ENCODE data around the gene OBP2A.
"Not testable (repeated sequence)": the region's sequence is repeated elsewhere in the genome, so short reads cannot be mapped to it uniquely, and the experiment has no call there.

Gene OBP2A

DNA sequence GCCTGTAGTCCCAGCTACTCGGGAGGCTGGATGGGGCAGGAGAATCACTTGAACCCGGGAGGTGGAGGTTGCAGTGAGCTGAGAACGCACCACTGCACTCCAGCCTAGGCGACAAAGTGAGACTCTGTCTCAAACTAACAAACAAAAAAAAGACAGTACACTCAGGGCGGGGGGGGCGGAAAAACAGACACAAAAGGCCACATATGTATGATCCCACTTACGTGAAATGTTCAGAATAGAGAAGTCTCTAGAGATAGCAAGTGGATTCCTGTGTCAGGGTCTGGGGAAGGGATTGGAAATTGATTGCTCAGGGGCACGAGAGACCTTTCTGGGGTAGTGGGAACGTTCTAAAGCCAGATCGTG is 33.7 kb upstream of the OBP2A start:
- no peak for DNase-seq (ENCODE audit: low spot score)

DNA sequence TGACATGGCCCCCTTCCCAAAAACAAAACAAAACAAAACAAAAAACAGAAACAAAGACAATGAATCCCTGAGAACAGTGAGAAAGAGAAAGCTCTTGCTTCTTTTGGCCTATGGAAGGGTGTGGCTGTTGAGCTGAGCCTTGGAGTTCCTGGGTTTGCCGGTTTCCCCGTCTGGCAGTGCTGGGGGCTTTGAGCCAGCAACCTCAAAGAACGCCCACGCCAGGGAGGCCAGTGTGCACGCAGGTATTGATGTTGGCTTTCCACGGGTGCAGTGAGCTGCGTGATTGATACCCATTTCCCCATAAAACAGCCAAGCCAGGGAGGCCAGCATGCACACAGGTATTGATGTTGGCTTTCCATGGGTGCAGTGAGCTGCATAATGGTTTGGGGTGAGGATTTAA is 33.0 kb upstream of the OBP2A start:
- no peak for DNase-seq (ENCODE audit: low spot score)

DNA sequence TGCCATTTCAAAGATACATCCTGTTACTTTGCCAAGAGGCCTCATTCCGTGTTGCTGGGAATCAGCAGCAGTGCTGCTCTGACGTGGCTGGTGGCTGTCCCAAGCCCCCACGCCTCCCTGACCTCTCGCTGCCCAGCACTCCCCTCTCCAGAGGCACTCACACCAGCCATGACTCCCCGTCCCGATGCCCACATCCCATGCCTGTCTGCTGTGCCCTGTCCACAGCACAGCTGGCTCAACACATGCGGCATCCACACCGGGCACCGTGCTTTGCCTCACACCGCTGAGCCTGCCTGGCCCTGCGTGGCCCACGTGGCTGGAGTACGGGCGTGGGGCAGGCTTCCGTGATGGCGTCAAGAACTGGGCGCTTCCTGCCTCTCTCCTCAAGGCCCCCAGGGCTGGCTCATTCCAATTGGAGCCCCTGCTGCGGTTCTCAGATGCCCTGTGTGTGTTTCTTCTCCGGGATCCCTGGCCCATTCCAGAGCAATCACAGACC is 32.5 kb upstream of the OBP2A start:
- no peak for DNase-seq (ENCODE audit: low spot score)

DNA sequence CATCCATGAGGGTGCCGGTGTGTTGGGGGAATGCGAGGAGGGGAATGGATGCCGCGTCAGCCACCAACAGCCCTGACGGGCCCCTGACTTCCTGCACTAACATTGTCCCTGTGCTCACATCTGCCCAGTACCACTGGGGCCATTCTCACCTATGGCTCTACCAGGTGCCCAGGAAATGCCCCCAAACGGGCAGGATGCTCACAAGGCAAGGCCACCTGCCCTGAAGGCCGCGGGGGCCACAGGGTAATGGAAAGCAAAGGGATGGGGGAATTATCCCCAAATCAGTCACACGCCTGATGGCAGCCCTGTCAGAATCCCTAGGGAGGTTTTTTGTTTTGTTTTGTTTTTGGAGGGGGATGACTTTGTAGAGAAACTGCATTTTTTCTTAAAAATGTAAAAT is 32.0 kb upstream of the OBP2A start:
- not testable (repeated sequence) for DNase-seq (ENCODE audit: low spot score)

DNA sequence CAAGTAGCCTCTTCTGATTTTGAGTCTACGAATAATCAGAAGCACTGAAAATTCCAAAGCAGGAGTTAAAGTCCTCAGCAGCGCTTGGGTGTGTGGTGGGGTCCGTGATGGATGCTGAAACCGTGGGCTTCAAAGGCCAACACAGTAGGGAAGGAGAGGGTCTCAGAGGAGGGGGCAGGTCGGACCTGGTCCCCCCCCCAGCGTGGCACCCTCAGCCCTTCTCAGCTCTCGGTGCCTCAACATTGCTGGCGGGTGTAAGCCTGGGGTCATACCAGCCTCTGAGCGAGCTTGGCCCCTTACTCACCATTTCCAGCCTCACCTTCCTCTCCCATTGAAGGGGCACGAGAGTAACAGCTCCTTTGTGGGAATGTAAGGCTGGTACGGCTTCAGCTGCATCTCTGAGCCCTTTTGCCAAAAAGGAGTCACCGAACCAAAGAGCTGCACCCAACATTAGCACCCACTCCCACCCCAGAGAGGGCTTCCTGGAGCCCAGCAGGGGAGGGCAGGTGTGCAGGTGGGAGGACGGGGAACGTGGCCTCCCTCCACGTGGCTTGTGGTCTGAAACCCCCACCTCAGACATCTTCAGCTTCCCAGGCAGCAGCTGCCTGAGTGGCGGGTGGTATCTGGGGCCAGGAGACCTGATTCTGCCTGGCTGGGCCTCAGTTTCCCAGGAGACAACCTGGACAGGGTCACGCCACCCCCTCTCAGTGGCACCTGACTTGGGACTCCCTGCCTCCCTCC is 31.4 kb upstream of the OBP2A start:
- no peak for DNase-seq (ENCODE audit: low spot score)

DNA sequence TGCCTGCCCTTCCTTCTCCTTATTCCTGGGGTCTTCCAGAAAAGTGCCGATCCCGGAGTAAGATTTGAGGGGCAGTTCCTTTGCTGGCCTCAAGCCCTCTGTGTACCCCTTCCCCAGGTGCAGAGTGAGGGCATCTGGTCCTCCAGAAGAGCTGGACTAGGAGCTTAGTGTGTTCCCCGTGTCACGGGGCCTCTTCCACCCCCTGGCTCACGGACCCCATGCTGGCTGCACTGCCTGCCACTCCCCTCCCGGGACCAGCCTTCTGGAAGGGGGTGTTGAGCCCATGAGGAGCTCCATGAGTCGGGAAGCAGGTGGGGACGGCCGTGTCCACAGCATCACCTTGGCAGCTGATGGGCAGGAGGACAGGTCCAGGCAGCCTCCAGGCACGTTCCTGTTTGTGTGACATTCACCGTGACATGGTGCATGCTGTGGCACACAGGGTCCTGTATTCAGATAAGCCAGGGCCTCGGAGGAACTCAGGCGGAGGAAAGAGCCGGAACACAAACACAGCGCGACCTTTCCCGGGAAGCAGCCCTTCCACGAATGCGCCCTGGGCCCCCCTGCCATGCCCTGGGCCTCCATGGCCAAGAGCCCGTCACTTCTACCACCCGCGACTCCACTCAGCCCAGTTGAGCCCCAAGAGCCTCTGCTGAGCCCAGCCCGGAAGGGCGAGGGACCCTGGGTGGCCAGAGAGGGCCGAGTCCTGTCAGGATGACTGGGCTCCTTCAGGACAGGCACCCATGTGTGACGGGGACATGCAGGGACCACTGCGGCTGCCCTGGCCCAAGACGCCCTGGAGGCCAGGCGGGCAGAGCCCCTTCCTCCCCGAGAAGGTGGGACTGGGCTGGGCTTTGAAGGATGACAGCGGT is 30.6 kb upstream of the OBP2A start:
- DNase-seq (ENCODE audit: low spot score), result no peak

DNA sequence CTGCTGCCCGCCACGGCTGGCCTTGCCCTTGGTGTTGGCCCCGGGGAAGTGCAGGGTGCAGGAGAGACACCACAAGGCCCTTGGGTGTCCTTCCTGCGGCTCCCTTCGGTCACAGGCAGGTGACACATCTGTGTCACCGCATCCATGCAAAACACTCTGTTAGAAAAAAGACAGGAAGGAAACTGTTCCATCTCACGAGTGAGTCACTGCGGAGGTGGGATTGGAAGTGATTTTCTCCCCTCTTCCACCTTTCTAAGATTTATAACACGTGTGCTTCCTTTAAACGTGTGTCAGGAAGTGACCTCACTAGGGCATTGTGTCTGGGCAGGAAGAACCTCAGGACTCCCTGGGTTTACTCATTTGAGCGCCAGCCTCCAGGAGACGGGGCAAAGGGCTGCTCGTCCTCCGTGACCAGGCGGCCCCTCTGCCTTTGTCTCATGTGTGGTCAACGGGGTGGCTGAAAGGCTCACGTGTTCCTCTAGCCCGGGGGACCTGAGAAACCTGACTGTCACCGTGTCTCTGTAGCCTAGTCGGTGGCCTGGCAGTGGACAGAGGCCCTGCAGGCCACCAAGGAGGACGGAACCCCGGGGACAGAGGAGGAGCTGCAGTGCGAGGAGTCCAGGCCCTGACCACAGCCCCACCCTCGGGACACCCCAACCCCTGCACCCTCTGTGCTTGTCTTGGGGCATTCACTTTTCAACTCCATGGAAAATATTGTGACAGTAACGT is 29.6 kb upstream of the OBP2A start:
- DNase-seq (ENCODE audit: low spot score), result no peak

DNA sequence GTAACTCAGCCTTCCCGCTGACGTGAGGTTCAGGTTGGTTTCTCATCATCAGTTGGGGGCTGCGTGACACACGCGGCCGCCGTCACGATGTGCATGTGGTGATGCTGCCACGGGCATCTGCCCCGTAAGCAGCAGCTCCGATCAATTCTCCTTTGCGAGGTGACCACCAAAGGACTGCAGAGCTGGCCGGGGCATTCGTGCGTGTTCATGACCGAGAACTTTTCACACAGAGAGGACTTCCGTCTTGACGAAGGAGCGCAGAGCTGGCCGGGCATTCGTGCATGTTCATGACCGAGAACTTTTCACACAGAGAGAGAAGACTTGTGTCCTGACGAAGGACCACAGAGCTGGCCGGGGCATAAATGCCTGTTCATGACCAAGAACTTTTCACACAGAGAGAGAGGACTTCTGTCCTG is 28.5 kb upstream of the OBP2A start:
- DNase-seq (ENCODE audit: low spot score), result no peak

DNA sequence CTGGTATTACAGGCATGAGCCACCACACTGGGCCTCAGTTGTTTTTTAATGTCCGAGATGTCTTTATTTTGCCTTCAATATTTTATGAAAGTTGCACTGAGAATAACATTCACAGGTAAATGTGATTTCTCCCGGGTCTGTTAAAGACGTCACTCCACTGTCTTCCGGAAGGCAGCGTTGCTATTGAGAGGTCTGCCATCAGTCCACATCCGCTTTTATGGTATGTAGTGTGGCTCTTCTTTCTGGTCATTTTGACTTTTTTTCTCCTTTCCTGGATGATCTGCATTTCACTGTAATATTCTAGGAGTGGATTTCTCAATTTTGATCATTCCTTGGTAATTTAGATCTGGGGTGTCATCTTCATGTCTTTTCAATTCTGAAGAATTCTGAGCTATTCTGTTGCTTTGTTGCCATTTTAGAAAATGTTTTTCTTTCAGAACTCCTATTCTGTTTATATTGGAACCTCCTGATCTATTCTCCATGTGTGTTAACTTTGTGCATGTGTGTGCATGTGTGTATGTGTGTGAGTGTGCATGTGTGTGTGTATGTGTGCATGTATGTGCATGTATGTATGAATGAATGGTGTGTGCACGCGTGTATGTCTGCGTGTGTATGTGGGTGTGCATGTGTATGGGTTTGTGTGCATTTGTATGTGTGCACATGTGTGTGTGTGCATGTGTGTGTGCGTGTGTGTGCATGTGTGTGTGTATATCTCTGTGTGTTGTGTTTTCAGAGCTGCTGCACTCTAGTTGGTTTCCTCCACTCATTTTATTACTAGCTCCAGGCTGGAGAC is 26.6 kb upstream of the OBP2A start:
- no peak for DNase-seq (ENCODE audit: low spot score)

DNA sequence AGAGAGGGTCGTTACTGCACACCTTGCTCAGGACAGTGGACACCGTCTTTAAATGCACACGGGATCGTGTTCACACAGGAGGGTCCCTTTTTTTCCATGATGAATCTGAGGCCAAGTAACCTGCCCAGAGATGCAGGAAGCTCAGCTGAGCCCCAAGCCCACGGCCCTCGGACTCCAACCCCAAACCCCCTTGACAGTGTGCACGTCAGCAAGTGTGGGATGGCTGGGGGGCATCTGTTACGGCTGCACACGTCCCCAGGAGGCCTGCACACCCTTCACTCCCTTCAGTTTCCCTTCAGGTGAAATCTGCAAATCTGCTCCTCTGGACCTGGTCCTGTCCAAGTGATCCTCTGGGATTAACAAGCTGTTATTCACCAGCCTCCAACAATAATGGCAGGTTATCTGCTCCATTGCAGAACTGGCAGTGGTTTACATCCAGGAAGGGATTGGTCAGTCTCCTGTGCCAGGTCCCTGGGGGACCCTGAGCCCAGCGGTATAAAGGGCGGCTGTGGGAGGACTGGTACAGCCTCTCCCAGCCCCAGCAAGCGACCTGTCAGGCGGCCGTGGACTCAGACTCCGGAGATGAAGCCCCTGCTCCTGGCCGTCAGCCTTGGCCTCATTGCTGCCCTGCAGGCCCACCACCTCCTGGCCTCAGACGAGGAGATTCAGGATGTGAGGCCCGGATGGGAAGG is 24.9 kb upstream of the OBP2A start, which contains the start of gene LCN1:
LCN1 (plus strand) TSS at position 525 of the 692 bp plus-strand sequence; CDS start at position 583, 58 bp downstream.
- no peak for DNase-seq (ENCODE audit: low spot score)

DNA sequence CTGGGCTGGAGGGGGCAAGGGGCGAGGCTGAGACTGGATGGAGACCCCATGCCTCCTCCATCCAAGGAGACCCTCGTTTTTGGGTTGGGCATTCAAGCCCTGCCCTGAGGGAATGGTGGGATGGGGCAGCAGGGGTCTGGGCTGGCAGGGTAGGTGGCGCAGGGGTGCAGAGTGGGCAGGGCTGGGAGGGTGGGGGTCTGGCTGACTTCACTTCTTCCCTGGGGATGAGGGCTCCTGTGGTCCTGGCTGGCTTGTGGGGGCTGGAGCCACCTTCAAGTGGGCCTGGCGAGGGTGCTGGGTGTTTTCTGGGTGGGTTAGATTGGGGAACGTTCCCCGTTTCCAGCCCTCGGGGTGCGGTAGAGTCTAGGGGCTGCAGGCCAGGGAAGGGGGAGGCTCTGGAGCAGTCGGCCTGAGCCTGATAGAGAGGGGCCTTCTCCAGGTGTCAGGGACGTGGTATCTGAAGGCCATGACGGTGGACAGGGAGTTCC is 24.3 kb upstream of the OBP2A start:
- no peak for DNase-seq (ENCODE audit: low spot score)

DNA sequence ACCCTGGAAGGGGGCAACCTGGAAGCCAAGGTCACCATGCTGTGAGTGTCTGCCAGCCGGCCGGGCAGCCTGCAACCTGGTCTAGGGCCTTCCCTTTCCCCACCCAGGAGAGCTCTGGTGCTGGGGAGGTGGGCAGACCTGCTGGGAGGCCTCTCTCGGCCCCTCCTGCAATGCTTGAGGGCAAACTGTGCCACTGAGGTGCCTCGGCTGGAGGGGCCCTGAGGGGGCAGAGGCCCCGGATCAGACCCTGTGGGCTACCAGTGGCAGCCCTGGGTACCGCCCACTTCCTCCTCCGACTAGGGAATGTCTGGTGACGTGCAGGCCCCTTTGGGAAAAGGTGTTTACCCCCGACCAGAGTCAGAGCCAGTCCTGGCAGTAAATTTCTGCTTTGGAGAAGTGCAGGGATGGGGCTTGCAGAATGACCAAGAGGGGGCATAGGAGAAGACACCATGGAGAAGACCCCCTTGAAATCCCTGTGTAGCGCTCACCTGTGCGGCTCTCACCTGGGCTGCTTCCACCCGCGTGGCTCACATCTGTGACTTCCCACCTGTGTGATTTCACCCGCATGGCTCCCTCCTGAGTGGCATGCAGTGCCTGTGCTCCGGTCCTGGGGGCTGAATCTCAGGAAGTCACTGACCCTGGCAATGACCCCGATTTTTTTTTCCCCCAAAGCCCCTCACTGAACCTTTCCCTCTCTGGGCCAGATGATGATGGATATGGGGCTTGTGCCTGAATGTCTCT is 23.6 kb upstream of the OBP2A start:
- DNase-seq (ENCODE audit: low spot score), result no peak

DNA sequence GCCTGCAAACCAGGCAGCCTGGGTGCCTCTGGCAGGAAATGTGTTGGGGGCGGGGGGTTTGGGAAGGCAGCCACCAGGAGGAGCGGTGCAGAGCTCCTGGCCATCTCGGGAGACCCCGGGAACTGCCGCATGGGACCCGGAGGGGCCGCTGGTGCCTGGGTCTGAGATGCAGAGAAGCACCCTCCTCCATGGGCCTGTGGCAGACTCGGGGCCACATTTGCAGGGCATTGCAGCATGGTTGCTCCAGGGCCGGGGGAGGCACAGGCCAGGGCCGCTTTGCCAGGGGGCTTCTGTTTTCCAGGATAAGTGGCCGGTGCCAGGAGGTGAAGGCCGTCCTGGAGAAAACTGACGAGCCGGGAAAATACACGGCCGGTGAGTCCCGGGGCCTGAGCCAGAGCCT is 23.0 kb upstream of the OBP2A start:
- no peak for DNase-seq (ENCODE audit: low spot score)

DNA sequence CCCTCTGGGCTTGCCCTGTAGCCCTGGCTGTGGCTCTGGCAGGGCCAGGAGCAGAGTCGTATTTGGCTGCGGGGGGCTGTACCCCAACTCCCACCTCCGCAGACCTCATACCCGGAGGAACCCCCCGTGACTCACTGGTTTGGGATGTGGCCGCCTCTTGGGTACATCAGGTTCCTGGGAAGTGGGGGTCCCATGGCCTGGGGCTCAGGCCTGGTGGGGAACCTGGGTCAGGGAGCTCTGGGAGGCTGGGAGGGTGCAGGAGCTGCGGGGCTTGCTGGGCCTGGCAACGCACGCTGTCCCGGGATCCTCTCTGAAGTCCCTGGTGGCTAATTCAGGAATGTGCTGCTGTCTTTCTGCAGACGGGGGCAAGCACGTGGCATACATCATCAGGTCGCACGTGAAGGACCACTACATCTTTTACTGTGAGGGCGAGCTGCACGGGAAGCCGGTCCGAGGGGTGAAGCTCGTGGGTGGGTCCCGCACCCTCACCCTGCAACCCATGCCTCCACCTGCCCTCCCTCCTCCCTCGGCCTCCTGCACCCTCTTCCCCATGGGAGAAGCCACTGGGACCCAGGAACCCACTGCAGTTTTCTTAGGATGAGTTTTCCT is 22.3 kb upstream of the OBP2A start:
- no peak for DNase-seq (ENCODE audit: low spot score)

DNA sequence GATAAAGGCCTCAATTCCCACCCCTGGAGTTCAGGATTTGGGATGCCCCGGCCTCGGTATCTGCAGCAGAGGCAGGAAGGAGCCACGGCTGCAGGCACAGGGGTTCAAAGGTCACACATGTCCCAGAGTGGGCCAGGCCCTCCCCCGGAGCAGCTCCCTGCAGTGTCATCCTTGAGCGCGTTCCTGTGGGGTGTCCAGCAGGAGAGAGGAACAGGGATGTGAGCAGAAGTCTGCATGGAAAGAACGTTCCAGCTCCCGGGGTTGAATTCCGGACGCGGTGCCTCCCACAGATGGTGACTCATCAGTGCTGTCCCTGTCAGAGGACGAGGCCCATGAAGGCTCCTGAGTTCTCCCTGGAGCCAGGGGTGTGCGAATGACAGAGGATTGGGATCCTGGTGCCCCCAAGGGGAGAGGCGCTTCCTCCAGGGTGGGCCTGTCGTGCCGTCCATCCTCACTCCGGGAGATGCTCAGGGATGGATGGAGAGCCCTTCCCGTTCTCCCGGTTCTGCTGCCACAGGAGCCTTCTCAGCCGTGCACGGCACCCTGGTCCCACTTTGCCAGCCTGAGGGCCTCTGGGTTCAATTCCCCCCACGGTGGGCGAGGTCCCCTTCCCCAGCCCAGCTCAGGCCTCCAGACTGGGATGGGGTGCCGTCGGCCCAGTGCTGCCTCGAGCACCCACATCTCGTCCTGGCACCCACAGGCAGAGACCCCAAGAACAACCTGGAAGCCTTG is 21.6 kb upstream of the OBP2A start:
- no peak for DNase-seq (ENCODE audit: low spot score)

DNA sequence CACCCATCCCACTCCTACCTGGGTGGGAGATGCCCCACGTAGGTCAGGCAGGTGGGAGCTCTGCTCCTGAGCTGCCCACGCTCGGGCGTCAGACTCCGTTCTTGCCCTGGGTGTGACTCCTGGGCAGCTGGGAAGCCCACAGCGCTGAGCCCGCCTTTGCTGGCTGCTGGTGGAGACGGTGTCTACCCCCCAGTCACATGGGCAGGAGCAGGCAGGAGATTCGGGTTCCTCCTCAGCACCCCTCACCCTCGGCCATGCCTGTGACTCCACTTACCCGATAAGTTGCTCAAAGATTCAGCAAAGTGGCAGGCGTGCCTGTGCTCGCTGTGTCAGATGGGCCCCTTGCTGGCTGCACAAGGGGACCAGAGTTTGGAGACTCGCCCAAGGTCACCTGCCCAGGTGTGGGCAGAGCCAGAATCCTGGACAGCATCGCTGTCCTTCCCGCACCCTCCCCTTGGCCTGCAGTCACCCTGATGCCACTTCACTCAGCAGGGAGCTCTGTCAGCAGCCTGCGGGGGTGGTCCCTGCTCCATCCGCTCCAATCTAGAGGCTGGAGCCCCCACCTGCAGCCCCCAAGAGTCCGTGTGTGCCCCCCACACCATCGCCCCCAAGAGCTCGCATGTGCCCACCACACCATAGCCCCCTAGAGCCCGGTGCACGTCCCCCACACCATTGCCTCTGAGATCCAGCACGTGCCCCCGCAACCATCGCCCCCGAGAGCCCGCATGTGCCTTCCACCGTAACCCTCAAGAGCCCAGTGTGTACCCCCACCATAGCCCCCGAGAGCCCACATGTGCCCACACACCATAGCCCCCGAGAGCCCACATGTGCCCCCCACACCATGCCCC is 20.5 kb upstream of the OBP2A start:
- no peak for DNase-seq (ENCODE audit: low spot score)

DNA sequence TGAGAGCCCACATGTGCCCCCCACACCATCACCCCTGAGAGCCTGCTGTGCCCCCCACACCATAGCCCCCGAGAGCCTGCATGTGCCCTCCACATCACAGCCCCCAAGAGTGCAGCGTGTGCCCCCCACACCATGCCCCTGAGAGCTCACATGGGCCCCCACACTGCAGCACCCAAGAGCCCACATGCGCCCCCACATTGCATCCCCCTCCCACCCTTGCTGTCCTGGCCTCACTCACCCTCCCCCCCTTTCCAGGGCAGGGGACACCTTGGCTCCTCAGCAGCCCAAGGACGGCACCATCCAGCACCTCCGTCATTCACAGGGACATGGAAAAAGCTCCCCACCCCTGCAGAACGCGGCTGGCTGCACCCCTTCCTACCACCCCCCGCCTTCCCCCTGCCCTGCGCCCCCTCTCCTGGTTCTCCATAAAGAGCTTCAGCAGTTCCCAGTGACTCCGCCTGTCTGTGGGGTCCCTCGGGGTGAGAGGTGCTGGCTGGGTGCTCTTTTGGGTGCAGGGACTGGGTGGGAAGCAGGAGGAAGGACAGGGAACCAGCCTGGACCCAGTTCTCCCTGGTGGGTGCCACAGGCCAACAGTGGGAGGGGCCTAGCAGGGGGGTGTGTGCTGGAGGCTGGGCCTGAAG is 19.7 kb upstream of the OBP2A start:
- DNase-seq (ENCODE audit: low spot score), result no peak

Measured in hematopoietic multipotent progenitor cell treated with erythropoietin and hydrocortisone succinate and interleukin-3 and kit ligand, for 15 days (in vitro differentiated cells).